HG03064 (cell line): Measurements from ENCODE around the gene QARS1.

ENCODE experiments used
- ATAC-seq: cut with Tn5 transposase; IDR thresholded peaks from one replicate; pipeline ENCODE4 v1.9.1; 2021; ENCODE audit warnings: low read depth; ENCODE audit not compliant: unreplicated experiment

Gene QARS1

GRCh38 chr3:49054344-49054862 is 50.2 kb downstream of the QARS1 start:
- ATAC-seq: no peak

- ATAC-seq: no peak
Measured at GRCh38 chr3:49053543-49053942, 51.0 kb downstream of the QARS1 start.
